NCI-H226 (cell line): ENCODE measurements around the gene FEZF1.

ENCODE experiments used
- DNase-seq: peaks from one replicate; pipeline ENCODE4 v3.0.0-alpha.2; 2015

Gene FEZF1

GRCh38 chr7:122261442-122261841 is 43.1 kb downstream of the FEZF1 start:
- no peak for DNase-seq

- DNase-seq = no peak
Measured at GRCh38 chr7:122261016-122261415, 43.5 kb downstream of the FEZF1 start.

GRCh38 chr7:122260336-122260735 is 44.2 kb downstream of the FEZF1 start:
- DNase-seq = no peak

- DNase-seq = no peak
Measured at GRCh38 chr7:122258971-122259370, 45.6 kb downstream of the FEZF1 start.

- peak; percentile 65 for DNase-seq
Measured at GRCh38 chr7:122257056-122257455, 47.5 kb downstream of the FEZF1 start.

- DNase-seq = no peak
Measured at GRCh38 chr7:122256046-122256445, 48.5 kb downstream of the FEZF1 start.

- no peak for DNase-seq
Measured at GRCh38 chr7:122255454-122255853, 49.1 kb downstream of the FEZF1 start.
